IMR-90 (cell line): ENCODE data around the gene KCNMA1. TPM values are rescaled to one million over a fixed set of nuclear protein-coding genes. Genes with fewer than 3 reads are reported as not detected.

Experiments used
- ATAC-seq: fragments of 200-7000 bp; cut with Tn5 transposase; 2 replicates; pipeline ENCODE4 v1.9.1; 2020; ENCODE audit warnings: low read depth, mild to moderate bottlenecking, moderate library complexity
- BruUV-seq: library from RNA; stranded (reverse); fragments of 400-500 nt; replicated peaks from 2 replicates; lab custom pipeline; 2021; lab: Mats Ljungman, UMichigan
- CTCF ChIA-PET: fragments of 300-600 bp; formaldehyde crosslinking; extraction: SDS; loops from one replicate; lab custom pipeline; 2021; ENCODE audit warnings: antibody characterized with exemption; lab: Yijun Ruan, JAX
- POLR2A ChIA-PET: fragments of 300-600 bp; sonication (Branson Sonifier 250); formaldehyde crosslinking; loops from one replicate; lab custom pipeline; 2022; ENCODE audit warnings: antibody characterized with exemption; ENCODE audit not compliant: unreplicated experiment; lab: Charles Lee
- DNase-seq: peaks from one replicate; pipeline ENCODE4 v3.0.0; 2013
- H2AFZ ChIP-seq: replicated peaks from 2 replicates; pipeline ENCODE3; 2013; ENCODE audit warnings: low read length, mild to moderate bottlenecking; ENCODE audit not compliant: poor library complexity
- H2AK5ac ChIP-seq: 2 replicates; pipeline ENCODE4 v1.6.1; 2013; ENCODE audit warnings: low read depth, low read length, inconsistent platforms
- H2AK9ac ChIP-seq: replicated peaks from 2 replicates; pipeline ENCODE3; 2013; ENCODE audit warnings: mild to moderate bottlenecking, low read depth, low read length, moderate library complexity; ENCODE audit not compliant: poor library complexity
- H2BK120ac ChIP-seq: 2 replicates; pipeline ENCODE4 v1.6.1; 2013; ENCODE audit warnings: low read depth, low read length, inconsistent platforms
- H2BK15ac ChIP-seq: 3 replicates; pipeline ENCODE4 v1.6.1; 2013; ENCODE audit warnings: low read depth, low read length, inconsistent platforms
- H2BK20ac ChIP-seq: 2 replicates; pipeline ENCODE4 v1.6.1; 2013; ENCODE audit warnings: low read depth, mild to moderate bottlenecking, inconsistent platforms, low read length, moderate library complexity
- H2BK5ac ChIP-seq: 2 replicates; pipeline ENCODE4 v1.6.1; 2013; ENCODE audit warnings: mild to moderate bottlenecking, low read depth, low read length, inconsistent platforms; ENCODE audit not compliant: poor library complexity, severe bottlenecking
- H3K14ac ChIP-seq: replicated peaks from 2 replicates; pipeline ENCODE4 v1.6.1; 2013; ENCODE audit warnings: low read depth, low read length, inconsistent platforms
- H3K18ac ChIP-seq: 2 replicates; pipeline ENCODE4 v1.6.1; 2013; ENCODE audit warnings: low read depth, low read length, control low read depth
- H3K23ac ChIP-seq: 2 replicates; pipeline ENCODE4 v1.6.1; 2013; ENCODE audit warnings: low read depth, low read length, inconsistent platforms
- H3K27ac ChIP-seq: 2 replicates; pipeline ENCODE4 v1.5.1; 2013; ENCODE audit warnings: mild to moderate bottlenecking, control low read depth, low read length; ENCODE audit not compliant: insufficient read depth
- H3K27me3 ChIP-seq: 2 replicates; pipeline ENCODE4 v1.6.1; 2013; ENCODE audit warnings: low read length; ENCODE audit not compliant: control insufficient read depth, insufficient read depth
- H3K36me3 ChIP-seq: 2 replicates; pipeline ENCODE4 v1.6.1; 2013; ENCODE audit warnings: low read length, mixed read lengths; ENCODE audit not compliant: control insufficient read depth, insufficient read depth
- H3K4ac ChIP-seq: 2 replicates; pipeline ENCODE4 v1.6.1; 2013; ENCODE audit warnings: low read depth, low read length, inconsistent platforms
- H3K4me1 ChIP-seq: 2 replicates; pipeline ENCODE4 v1.6.1; 2013; ENCODE audit warnings: low read length, mixed read lengths; ENCODE audit not compliant: control insufficient read depth, insufficient read depth
- H3K4me2 ChIP-seq: 2 replicates; pipeline ENCODE4 v1.6.1; 2013; ENCODE audit warnings: low read depth, mild to moderate bottlenecking, control low read depth, low read length, moderate library complexity
- H3K4me3 ChIP-seq: 2 replicates; pipeline ENCODE4 v1.5.1; 2013; ENCODE audit warnings: low read depth, mild to moderate bottlenecking, control low read depth, low read length, moderate library complexity; ENCODE audit not compliant: insufficient read depth
- H3K56ac ChIP-seq: 2 replicates; pipeline ENCODE4 v1.6.1; 2013; ENCODE audit warnings: low read length, inconsistent platforms; ENCODE audit not compliant: insufficient read depth; ENCODE audit errors: extremely low read depth
- H3K79me1 ChIP-seq, 2 experiments: 2 replicates each; pipeline ENCODE4 v1.6.1; 2013; ENCODE audit warnings: low read length in 2 of 2, inconsistent platforms in 1 of 2, low read depth in 1 of 2
- H3K9ac ChIP-seq: 2 replicates; pipeline ENCODE4 v1.6.1; 2013; ENCODE audit warnings: low read depth, low read length, control low read depth
- H3K9me1 ChIP-seq: 2 replicates; pipeline ENCODE4 v1.6.1; 2013; ENCODE audit warnings: low read length, inconsistent platforms; ENCODE audit not compliant: insufficient read depth
- H3K9me3 ChIP-seq: 2 replicates; pipeline ENCODE4 v1.6.1; 2013; ENCODE audit warnings: low read length; ENCODE audit not compliant: control insufficient read depth, insufficient read depth
- H4K20me1 ChIP-seq: 2 replicates; pipeline ENCODE4 v1.6.1; 2013; ENCODE audit warnings: low read length, inconsistent platforms; ENCODE audit not compliant: insufficient read depth
- H4K5ac ChIP-seq: 2 replicates; pipeline ENCODE4 v1.6.1; 2013; ENCODE audit warnings: mild to moderate bottlenecking, low read depth, low read length, control low read depth
- H4K8ac ChIP-seq, 2 experiments: 2 replicates each; pipeline ENCODE4 v1.6.1; 2013; ENCODE audit warnings: low read depth in 2 of 2, low read length in 2 of 2, control low read depth in 1 of 2, inconsistent platforms in 1 of 2
- H4K91ac ChIP-seq: 2 replicates; pipeline ENCODE4 v1.6.1; 2013; ENCODE audit warnings: low read depth, low read length, inconsistent platforms; ENCODE audit not compliant: insufficient read depth
- CTCF ChIP-seq: conservative IDR thresholded peaks from 2 replicates; pipeline ENCODE4 v1.5.1; 2012; ENCODE audit warnings: mild to moderate bottlenecking, low read depth, low read length, improper control_type of control experiment
- ELK1 ChIP-seq: fragments of 150-350 bp; IDR thresholded peaks from 2 replicates; pipeline ENCODE4 v1.6.1; 2016; ENCODE audit warnings: low read depth, mild to moderate bottlenecking, low read length, moderate library complexity, borderline replicate concordance
- FOS ChIP-seq: fragments of 150-350 bp; IDR thresholded peaks from 2 replicates; pipeline ENCODE4 v1.6.1; 2016; ENCODE audit warnings: low read depth, low read length
- MAZ ChIP-seq: IDR thresholded peaks from 2 replicates; pipeline ENCODE4 v1.6.1; 2012; ENCODE audit warnings: low read depth, mild to moderate bottlenecking, low read length, improper control_type of control experiment, moderate library complexity, borderline replicate concordance
- NFE2L2 ChIP-seq: fragments of 150-350 bp; IDR thresholded peaks from 2 replicates; pipeline ENCODE4 v1.6.1; 2016; ENCODE audit warnings: low read depth, mild to moderate bottlenecking, low read length
- POLR2A ChIP-seq: IDR thresholded peaks from 2 replicates; pipeline ENCODE4 v1.6.1; 2012; ENCODE audit warnings: mild to moderate bottlenecking, low read depth, low read length
- RAD21 ChIP-seq: IDR thresholded peaks from 2 replicates; pipeline ENCODE4 v1.6.1; 2012; ENCODE audit warnings: low read length, improper control_type of control experiment
- RCOR1 ChIP-seq: IDR thresholded peaks from 2 replicates; pipeline ENCODE4 v1.6.1; 2012; ENCODE audit warnings: mild to moderate bottlenecking, low read length, improper control_type of control experiment; ENCODE audit not compliant: insufficient replicate concordance
- RFX5 ChIP-seq: IDR thresholded peaks from 2 replicates; pipeline ENCODE4 v1.8.0; 2012; ENCODE audit warnings: low read depth, mild to moderate bottlenecking, low read length, moderate library complexity
- SMC3 ChIP-seq: fragments of 150-350 bp; IDR thresholded peaks from 2 replicates; pipeline ENCODE4 v1.6.1; 2016; ENCODE audit warnings: low read depth, mild to moderate bottlenecking, antibody characterized with exemption, low read length, moderate library complexity
- WGBS, 2 experiments: methylation state at CpG; one replicate each; pipeline versions ENCODE4 v1.1.5 to v1.1.7; 2013; ENCODE audit warnings: missing lambda C conversion rate in 2 of 2; ENCODE audit not compliant: insufficient read length in 1 of 2; ENCODE audit errors: extremely low coverage in 2 of 2; 5-methylcytosine and 5-hydroxymethylcytosine counted together
- dilution Hi-C: fragments of 300-500 bp; cut with HindIII; formaldehyde crosslinking; loops from one replicate; pipeline ENCODE4 v1.14.3; 2018; ENCODE audit warnings: low sequenced_read_pairs; ENCODE audit not compliant: unreplicated experiment
- in situ Hi-C: fragments of 300-500 bp; cut with MboI; formaldehyde crosslinking; loops from 3 replicates; pipeline ENCODE4 v1.14.3; 2019; ENCODE audit warnings: low sequenced_read_pairs, inconsistent platforms, mixed read lengths
- intact Hi-C: fragments of 100-400 bp; cut with micrococcal nuclease; formaldehyde crosslinking; loops from 2 replicates; pipeline ENCODE4 v1.10.0; 2022
- polyA plus RNA-seq, 3 experiments: library from polyadenylated mRNA; depleted of rRNA; stranded (reverse); fragments of >200 nt; gene quantifications; 2 replicates each; pipeline ENCODE4 v1.2.3, GENCODE V29; 2012; ENCODE audit warnings: low replicate concordance in 1 of 3
- total RNA-seq: library from RNA; depleted of rRNA; stranded (reverse); fragments of >200 nt; gene quantifications from 2 replicates; pipeline ENCODE4 v1.2.3, GENCODE V29; 2012

The KCNMA1 gene
- total and polyA plus RNA-seq, 2 of the 4 experiments (the other 2 are of a cell fraction): 25.6 to 29.6 TPM

GRCh38 chr10:76937181-76937600 is 700.4 kb downstream of the KCNMA1 start:
- no peaks in the 10 kb centered on the region for H3K36me3 ChIP-seq
- no peak overlapping the region for H3K18ac ChIP-seq
- H2BK15ac ChIP-seq: no peak overlapping the region
- H3K4me3 ChIP-seq: no peak overlapping the region
- CTCF ChIA-PET: no interaction called here
- POLR2A ChIA-PET: no interaction called here
- no TSS peak for BruUV-seq
- H3K9me3 ChIP-seq: no peaks in the 10 kb centered on the region
- H2BK5ac ChIP-seq: no peak overlapping the region
- ATAC-seq (no peak), DNase-seq (no peak)
- H3K4me2 ChIP-seq: no peak overlapping the region
- no peak overlapping the region for H2AK5ac ChIP-seq
- no peak overlapping the region for H3K56ac ChIP-seq
- in situ Hi-C loops (no loop called here), intact Hi-C loops (no loop called here), dilution Hi-C loops (no loop called here)
- H3K9me1 ChIP-seq: no peaks in the 10 kb centered on the region
- H4K5ac ChIP-seq: no peak overlapping the region
- no peak overlapping the region for H2AK9ac ChIP-seq
- H3K9ac ChIP-seq: no peak overlapping the region
- TF ChIP-seq CTCF (no peak), RAD21 (no peak), RFX5 (no peak), RCOR1 (no peak), POLR2A (no peak), FOS (no peak), ELK1 (no peak), NFE2L2 (no peak), MAZ (no peak), SMC3 (no peak)
- no peak overlapping the region for H3K14ac ChIP-seq
- H3K23ac ChIP-seq: no peak overlapping the region
- H3K4ac ChIP-seq: no peak overlapping the region
- H4K20me1 ChIP-seq: no peaks in the 10 kb centered on the region
- no CpG with 5 or more reads among the region's 2 CpGs for WGBS, 2 experiments
- H3K79me1 ChIP-seq: no peaks in the 10 kb centered on the region
- no peak overlapping the region for H4K8ac ChIP-seq
- H3K4me1 ChIP-seq: no peaks in the 10 kb centered on the region
- no peak overlapping the region for H2BK20ac ChIP-seq
- no peak overlapping the region for H4K91ac ChIP-seq
- no peaks in the 10 kb centered on the region for H3K27me3 ChIP-seq
- H2BK120ac ChIP-seq: no peak overlapping the region
- H2AFZ ChIP-seq: no peak overlapping the region
- no peak overlapping the region for H3K27ac ChIP-seq
